Skeletal muscle satellite cell (primary cell): Measurements from ENCODE around the gene ING3.

Experiments used
- H3K27me3 ChIP-seq: 2 replicates; pipeline ENCODE4 v1.7.0; 2013; ENCODE audit warnings: low read length; ENCODE audit not compliant: control insufficient read depth, insufficient read depth
- H3K36me3 ChIP-seq: 2 replicates; pipeline ENCODE4 v1.7.0; 2013; ENCODE audit warnings: mild to moderate bottlenecking, control low read depth, low read length; ENCODE audit not compliant: insufficient read depth
- H3K4me1 ChIP-seq: 2 replicates; pipeline ENCODE4 v1.7.0; 2013; ENCODE audit warnings: low read length; ENCODE audit not compliant: control insufficient read depth, insufficient read depth
- H3K4me2 ChIP-seq: 2 replicates; pipeline ENCODE4 v1.7.0; 2013; ENCODE audit warnings: mild to moderate bottlenecking, low read length
- H3K4me3 ChIP-seq: 2 replicates; pipeline ENCODE4 v1.7.0; 2013; ENCODE audit warnings: low read length
- H3K9ac ChIP-seq: 2 replicates; pipeline ENCODE4 v1.7.0; 2013; ENCODE audit warnings: mild to moderate bottlenecking, low read depth, low read length, moderate library complexity
- H3K9me3 ChIP-seq: replicated peaks from 2 replicates; pipeline ENCODE4 v1.7.0; 2013; ENCODE audit warnings: mild to moderate bottlenecking, control low read depth, low read length

The ING3 gene

GRCh38 chr7:120991161-120991560 lies 40.6 kb downstream of the ING3 start:
- H3K9me3 ChIP-seq = no peaks in the 10 kb centered on the region
- H3K27me3 ChIP-seq = no peaks in the 10 kb centered on the region
- no peaks in the 10 kb centered on the region for H3K36me3 ChIP-seq
- peak overlapping the region; percentile 88 for H3K4me2 ChIP-seq
- peak overlapping the region; percentile 87 for H3K9ac ChIP-seq
- H3K4me1 ChIP-seq = peaks cover 47% of the 10 kb centered on the region
- H3K4me3 ChIP-seq = peak overlapping the region; percentile 70

- peak overlapping the region; percentile 88 for H3K4me2 ChIP-seq
- peak overlapping the region; percentile 87 for H3K9ac ChIP-seq
- no peaks in the 10 kb centered on the region for H3K27me3 ChIP-seq
- no peaks in the 10 kb centered on the region for H3K9me3 ChIP-seq
- peaks cover 50% of the 10 kb centered on the region for H3K4me1 ChIP-seq
- H3K4me3 ChIP-seq = peak overlapping the region; percentile 70
- no peaks in the 10 kb centered on the region for H3K36me3 ChIP-seq
These were observed 41.0 kb downstream of the ING3 start for GRCh38 chr7:120991581-120991980.

- Histone ChIP-seq H3K9me3 (no peaks in the 10 kb centered on the region), H3K4me1 (peaks cover 54% of the 10 kb centered on the region), H3K4me2 (peak overlapping the region; percentile 88), H3K9ac (peak overlapping the region; percentile 87), H3K4me3 (peak overlapping the region; percentile 70), H3K36me3 (no peaks in the 10 kb centered on the region), H3K27me3 (no peaks in the 10 kb centered on the region)
These were observed 41.8 kb downstream of the ING3 start for GRCh38 chr7:120992272-120992964.

- H3K27me3 ChIP-seq = no peaks in the 10 kb centered on the region
- H3K4me2 ChIP-seq = peak overlapping the region; percentile 88
- peak overlapping the region; percentile 87 for H3K9ac ChIP-seq
- peak overlapping the region; percentile 70 for H3K4me3 ChIP-seq
- H3K4me1 ChIP-seq = peaks cover 51% of the 10 kb centered on the region
- H3K36me3 ChIP-seq = no peaks in the 10 kb centered on the region
- no peaks in the 10 kb centered on the region for H3K9me3 ChIP-seq
These were observed 42.5 kb downstream of the ING3 start for GRCh38 chr7:120992965-120993494.

- Histone ChIP-seq H3K4me1 (peaks cover 48% of the 10 kb centered on the region), H3K4me3 (peak overlapping the region; percentile 18), H3K36me3 (no peaks in the 10 kb centered on the region), H3K27me3 (no peaks in the 10 kb centered on the region), H3K4me2 (peak overlapping the region; percentile 88), H3K9ac (no peak overlapping the region), H3K9me3 (no peaks in the 10 kb centered on the region)
These were observed 43.1 kb downstream of the ING3 start for GRCh38 chr7:120993553-120994191.

- no peaks in the 10 kb centered on the region for H3K9me3 ChIP-seq
- H3K4me1 ChIP-seq = peaks cover 48% of the 10 kb centered on the region
- no peak overlapping the region for H3K4me2 ChIP-seq
- no peaks in the 10 kb centered on the region for H3K27me3 ChIP-seq
- no peaks in the 10 kb centered on the region for H3K36me3 ChIP-seq
- no peak overlapping the region for H3K4me3 ChIP-seq
- H3K9ac ChIP-seq = no peak overlapping the region
These were observed 44.2 kb downstream of the ING3 start for GRCh38 chr7:120994512-120995410.

GRCh38 chr7:120995654-120996053 lies 45.1 kb downstream of the ING3 start:
- Histone ChIP-seq H3K9ac (no peak overlapping the region), H3K4me3 (no peak overlapping the region), H3K4me2 (no peak overlapping the region), H3K36me3 (no peaks in the 10 kb centered on the region), H3K27me3 (no peaks in the 10 kb centered on the region), H3K4me1 (peaks cover 50% of the 10 kb centered on the region), H3K9me3 (no peaks in the 10 kb centered on the region)

- no peak overlapping the region for H3K4me3 ChIP-seq
- H3K9ac ChIP-seq = no peak overlapping the region
- H3K27me3 ChIP-seq = no peaks in the 10 kb centered on the region
- H3K36me3 ChIP-seq = no peaks in the 10 kb centered on the region
- peak overlapping the region; percentile 28 for H3K4me2 ChIP-seq
- peaks cover 53% of the 10 kb centered on the region for H3K4me1 ChIP-seq
- no peaks in the 10 kb centered on the region for H3K9me3 ChIP-seq
These were observed 45.9 kb downstream of the ING3 start for GRCh38 chr7:120996333-120996987.

GRCh38 chr7:120996988-120997345 lies 46.4 kb downstream of the ING3 start:
- Histone ChIP-seq H3K36me3 (no peaks in the 10 kb centered on the region), H3K4me3 (no peak overlapping the region), H3K4me2 (no peak overlapping the region), H3K4me1 (peaks cover 57% of the 10 kb centered on the region), H3K9ac (no peak overlapping the region), H3K9me3 (no peaks in the 10 kb centered on the region), H3K27me3 (no peaks in the 10 kb centered on the region)

- Histone ChIP-seq H3K4me3 (no peak overlapping the region), H3K27me3 (no peaks in the 10 kb centered on the region), H3K9me3 (no peaks in the 10 kb centered on the region), H3K36me3 (no peaks in the 10 kb centered on the region), H3K4me1 (peaks cover 57% of the 10 kb centered on the region), H3K4me2 (no peak overlapping the region), H3K9ac (no peak overlapping the region)
These were observed 47.4 kb downstream of the ING3 start for GRCh38 chr7:120997882-120998474.
